Neural progenitor cell (in vitro differentiated cells): Measurements from ENCODE around the gene ABTB1. TPM values are rescaled to one million over a fixed set of nuclear protein-coding genes. Genes with fewer than 3 reads are reported as not detected.

ENCODE experiments used
- DNase-seq: peaks from one replicate; pipeline ENCODE4 v3.0.0-alpha.2; 2016; ENCODE audit warnings: low spot score
- H2AFZ ChIP-seq: fragments of 200-600 bp; sonication (generic); replicated peaks from 2 replicates; pipeline ENCODE4 v1.6.1; 2016; ENCODE audit warnings: antibody characterized with exemption
- H3F3A ChIP-seq: fragments of 200-600 bp; sonication (generic); 2 replicates; pipeline ENCODE4 v1.6.1; 2016; ENCODE audit warnings: antibody characterized with exemption, low read depth
- H3K27ac ChIP-seq: fragments of 200-600 bp; sonication (generic); 2 replicates; pipeline ENCODE4 v1.5.1; 2016; ENCODE audit warnings: mild to moderate bottlenecking
- H3K27me3 ChIP-seq: fragments of 200-600 bp; sonication (generic); 2 replicates; pipeline ENCODE4 v1.6.1; 2016; ENCODE audit warnings: mild to moderate bottlenecking, moderate library complexity
- H3K36me3 ChIP-seq: fragments of 200-600 bp; sonication (generic); 2 replicates; pipeline ENCODE4 v1.5.1; 2016
- H3K4me1 ChIP-seq: fragments of 200-600 bp; sonication (generic); 2 replicates; pipeline ENCODE4 v1.6.1; 2016; ENCODE audit warnings: mixed run types
- H3K4me2 ChIP-seq: fragments of 200-600 bp; sonication (generic); 2 replicates; pipeline ENCODE4 v1.6.1; 2016
- H3K4me3 ChIP-seq: fragments of 200-600 bp; sonication (generic); 2 replicates; pipeline ENCODE4 v1.5.1; 2016
- H3K79me2 ChIP-seq: fragments of 200-600 bp; sonication (generic); 2 replicates; pipeline ENCODE4 v1.6.1; 2016; ENCODE audit warnings: low read depth
- H3K9ac ChIP-seq: fragments of 200-600 bp; sonication (generic); 2 replicates; pipeline ENCODE4 v1.6.1; 2016
- H3K9me3 ChIP-seq: fragments of 200-600 bp; sonication (generic); 2 replicates; pipeline ENCODE4 v1.5.1; 2016; ENCODE audit warnings: low read depth
- H4K20me1 ChIP-seq: fragments of 200-600 bp; sonication (generic); 2 replicates; pipeline ENCODE4 v1.6.1; 2016; ENCODE audit warnings: low read depth
- H3K27ac Mint-ChIP-seq: 3 replicates; pipeline ENCODE4 v1.8.0; 2021; ENCODE audit warnings: mixed read lengths
- H3K27me3 Mint-ChIP-seq: 2 replicates; pipeline ENCODE4 v1.8.0; 2022; ENCODE audit warnings: low read depth, mild to moderate bottlenecking, inconsistent platforms, moderate library complexity, mixed read lengths; ENCODE audit not compliant: insufficient read depth
- H3K36me3 Mint-ChIP-seq: 3 replicates; pipeline ENCODE4 v1.8.0; 2021; ENCODE audit warnings: mixed read lengths
- H3K4me1 Mint-ChIP-seq: 3 replicates; pipeline ENCODE4 v1.8.0; 2021; ENCODE audit warnings: mixed read lengths
- H3K4me3 Mint-ChIP-seq: 3 replicates; pipeline ENCODE4 v1.8.0; 2021; ENCODE audit warnings: mild to moderate bottlenecking, moderate library complexity, mixed read lengths
- H3K9me3 Mint-ChIP-seq: 3 replicates; pipeline ENCODE4 v1.8.0; 2020; ENCODE audit warnings: mixed read lengths
- EZH2 ChIP-seq: fragments of 200-600 bp; sonication (generic); IDR thresholded peaks from 2 replicates; pipeline ENCODE4 v1.6.1; 2017; ENCODE audit warnings: antibody characterized with exemption, mild to moderate bottlenecking, moderate library complexity
- EZH2phosphoT487 ChIP-seq: fragments of 200-600 bp; sonication (generic); IDR thresholded peaks from 2 replicates; pipeline ENCODE4 v1.6.1; 2017; ENCODE audit warnings: antibody characterized with exemption
- total RNA-seq: library from RNA; depleted of rRNA; stranded (reverse); fragments of >200 nt; gene quantifications from 2 replicates; pipeline ENCODE4 v1.2.3, GENCODE V29; 2015; ENCODE audit warnings: low replicate concordance
- TF ChIP-seq, protein P1 (sequence below): fragments of 200-600 bp; sonication (generic); IDR thresholded peaks from 2 replicates; pipeline ENCODE4 v1.5.1; 2017; ENCODE audit warnings: antibody characterized with exemption, mild to moderate bottlenecking

ABTB1 gene
- total RNA-seq, 1 donor from 2014 or later = 2.4 TPM

GRCh38 chr3:127678611-127679533 is 6.1 kb downstream of the ABTB1 start:
- Mint-ChIP-seq H3K9me3 (no peaks in the 10 kb centered on the region), H3K4me1 (peaks cover 15% of the 10 kb centered on the region), H3K27me3 (peaks cover 3% of the 10 kb centered on the region), H3K4me3 (no peak overlapping the region), H3K27ac (peak overlapping the region; percentile 30), H3K36me3 (peaks cover 3% of the 10 kb centered on the region)
- Histone ChIP-seq H4K20me1 (no peaks in the 10 kb centered on the region), H3K9me3 (no peaks in the 10 kb centered on the region), H3K4me1 (no peaks in the 10 kb centered on the region), H3F3A (peaks cover 6% of the 10 kb centered on the region), H3K27ac (no peak overlapping the region), H3K36me3 (no peaks in the 10 kb centered on the region), H3K27me3 (peaks cover 11% of the 10 kb centered on the region), H3K4me3 (no peak overlapping the region), H2AFZ (no peak overlapping the region), H3K4me2 (no peak overlapping the region), H3K79me2 (no peaks in the 10 kb centered on the region), H3K9ac (no peak overlapping the region)
- TF ChIP-seq EZH2phosphoT487 (no peak), EZH2 (no peak)
- TF ChIP-seq, protein P1, sequence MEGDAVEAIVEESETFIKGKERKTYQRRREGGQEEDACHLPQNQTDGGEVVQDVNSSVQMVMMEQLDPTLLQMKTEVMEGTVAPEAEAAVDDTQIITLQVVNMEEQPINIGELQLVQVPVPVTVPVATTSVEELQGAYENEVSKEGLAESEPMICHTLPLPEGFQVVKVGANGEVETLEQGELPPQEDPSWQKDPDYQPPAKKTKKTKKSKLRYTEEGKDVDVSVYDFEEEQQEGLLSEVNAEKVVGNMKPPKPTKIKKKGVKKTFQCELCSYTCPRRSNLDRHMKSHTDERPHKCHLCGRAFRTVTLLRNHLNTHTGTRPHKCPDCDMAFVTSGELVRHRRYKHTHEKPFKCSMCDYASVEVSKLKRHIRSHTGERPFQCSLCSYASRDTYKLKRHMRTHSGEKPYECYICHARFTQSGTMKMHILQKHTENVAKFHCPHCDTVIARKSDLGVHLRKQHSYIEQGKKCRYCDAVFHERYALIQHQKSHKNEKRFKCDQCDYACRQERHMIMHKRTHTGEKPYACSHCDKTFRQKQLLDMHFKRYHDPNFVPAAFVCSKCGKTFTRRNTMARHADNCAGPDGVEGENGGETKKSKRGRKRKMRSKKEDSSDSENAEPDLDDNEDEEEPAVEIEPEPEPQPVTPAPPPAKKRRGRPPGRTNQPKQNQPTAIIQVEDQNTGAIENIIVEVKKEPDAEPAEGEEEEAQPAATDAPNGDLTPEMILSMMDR = no peak
- DNase-seq = no peak

GRCh38 chr3:127679534-127680145 is 6.9 kb downstream of the ABTB1 start:
- DNase-seq = peak; percentile 56

DNA sequence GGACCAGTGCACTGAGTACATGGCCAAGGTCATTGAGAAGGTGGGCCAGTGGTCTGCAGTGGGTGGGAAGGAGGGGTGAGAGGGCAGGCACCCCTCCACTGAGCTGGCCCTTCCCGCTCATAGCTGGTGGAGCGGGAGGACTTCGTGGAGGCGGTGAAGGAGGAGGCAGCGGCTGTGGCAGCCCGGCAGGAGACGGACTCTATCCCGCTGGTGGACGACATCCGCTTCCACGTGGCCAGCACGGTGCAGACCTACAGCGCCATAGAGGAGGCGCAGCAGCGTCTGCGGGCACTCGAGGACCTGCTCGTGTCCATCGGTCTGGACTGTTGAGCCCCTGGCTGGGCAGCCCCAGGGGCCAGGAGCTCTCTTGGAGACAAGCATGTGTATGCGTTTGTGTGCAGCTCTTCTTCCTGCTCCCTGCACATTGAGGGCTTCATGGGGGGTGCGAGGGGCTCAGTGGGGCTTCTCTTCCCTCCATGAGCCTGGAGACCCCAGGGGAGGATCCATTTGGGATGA is 7.5 kb downstream of the ABTB1 start:
- Histone ChIP-seq H3K27me3 (no peaks in the 10 kb centered on the region), H3K9ac (no peak overlapping the region), H3K4me3 (no peak overlapping the region), H3K36me3 (no peaks in the 10 kb centered on the region), H3K79me2 (no peaks in the 10 kb centered on the region), H4K20me1 (no peaks in the 10 kb centered on the region), H3K9me3 (no peaks in the 10 kb centered on the region), H2AFZ (no peak overlapping the region), H3K4me2 (no peak overlapping the region), H3F3A (peaks cover 8% of the 10 kb centered on the region), H3K4me1 (no peaks in the 10 kb centered on the region), H3K27ac (no peak overlapping the region)
- DNase-seq = no peak
- peaks cover 4% of the 10 kb centered on the region for H3K27me3 Mint-ChIP-seq
- no peak for TF ChIP-seq EZH2
- no peak for TF ChIP-seq EZH2phosphoT487
- H3K4me3 Mint-ChIP-seq = no peak overlapping the region
- H3K4me1 Mint-ChIP-seq = peaks cover 7% of the 10 kb centered on the region
- H3K9me3 Mint-ChIP-seq = no peaks in the 10 kb centered on the region
- H3K36me3 Mint-ChIP-seq = peaks cover 3% of the 10 kb centered on the region
- peak overlapping the region; percentile 25 for H3K27ac Mint-ChIP-seq

More at GRCh38 chr3:127679534-127680145, 6.9 kb downstream of the ABTB1 start:
- no peak overlapping the region for H2AFZ ChIP-seq
- H3K36me3 Mint-ChIP-seq = peaks cover 3% of the 10 kb centered on the region
- H3K27me3 Mint-ChIP-seq = peaks cover 5% of the 10 kb centered on the region
- no peaks in the 10 kb centered on the region for H3K9me3 ChIP-seq
- H3K36me3 ChIP-seq = no peaks in the 10 kb centered on the region
- peak overlapping the region; percentile 25 for H3K27ac Mint-ChIP-seq
- no peak overlapping the region for H3K9ac ChIP-seq
- peaks cover 10% of the 10 kb centered on the region for H3K4me1 Mint-ChIP-seq
- no peak overlapping the region for H3K4me2 ChIP-seq
- no peak overlapping the region for H3K4me3 Mint-ChIP-seq
- H4K20me1 ChIP-seq = no peaks in the 10 kb centered on the region
- no peaks in the 10 kb centered on the region for H3K79me2 ChIP-seq
- peaks cover 8% of the 10 kb centered on the region for H3F3A ChIP-seq
- TF ChIP-seq EZH2phosphoT487 = no peak
- TF ChIP-seq, protein P1 = peak; percentile 52
- TF ChIP-seq EZH2 = no peak
- no peaks in the 10 kb centered on the region for H3K4me1 ChIP-seq
- H3K4me3 ChIP-seq = no peak overlapping the region
- no peaks in the 10 kb centered on the region for H3K9me3 Mint-ChIP-seq
- H3K27ac ChIP-seq = no peak overlapping the region
- peaks cover 3% of the 10 kb centered on the region for H3K27me3 ChIP-seq
